ENCODE results near the gene CCNL2. TPM values are rescaled to one million over a fixed set of nuclear protein-coding genes. Genes with fewer than 3 reads are reported as not detected.
"Not testable (repeated sequence)": the region's sequence is repeated elsewhere in the genome, so short reads cannot be mapped to it uniquely, and the experiment has no call there.

Gene CCNL2
- total and polyA plus RNA-seq, 5 donors = 61.2 to 83.1 (median 71.3) TPM

- Histone ChIP-seq H3K4me3 (ENCODE audit: low read length) (no peak overlapping the region), H3K4me1 (ENCODE audit: control insufficient read depth, insufficient read depth, low read length) (peaks cover 6% of the 10 kb centered on the region), H3K9me3 (ENCODE audit: control insufficient read depth, low read length) (no peaks in the 10 kb centered on the region), H3K27ac (ENCODE audit: low read length) (peak overlapping the region; percentile 48), H3K27me3 (ENCODE audit: control insufficient read depth, insufficient read depth) (no peaks in the 10 kb centered on the region)
- ATAC-seq = peak; percentile 32 to 42
- intact Hi-C loops (cut with DNase I) = no loop called here
- DNase-seq = peak; percentile 89 to 92 (median 91)
- WGBS = 32% methylated on average over 5 of the region's 5 CpGs
These were observed 32.7 kb upstream of the CCNL2 start for GRCh38 chr1:1431845-1432273.

- DNase-seq = peak; percentile 57 to 76 (median 68)
- WGBS = 37% methylated on average over 18 of the region's 18 CpGs
These were observed 32.1 kb upstream of the CCNL2 start for GRCh38 chr1:1430992-1431844.

GRCh38 chr1:1430114-1430982 is 31.2 kb upstream of the CCNL2 start:
- 22% methylated on average over 35 of the region's 35 CpGs for WGBS

More at GRCh38 chr1:1430992-1431844, 32.1 kb upstream of the CCNL2 start:
- H3K9me3 ChIP-seq (ENCODE audit: control insufficient read depth, low read length) = no peaks in the 10 kb centered on the region
- H3K4me3 ChIP-seq (ENCODE audit: low read length) = no peak overlapping the region
- intact Hi-C loops (cut with DNase I) = no loop called here
- ATAC-seq = no peak
- peak overlapping the region; percentile 74 for H3K27ac ChIP-seq (ENCODE audit: low read length)
- H3K4me1 ChIP-seq (ENCODE audit: control insufficient read depth, insufficient read depth, low read length) = peaks cover 6% of the 10 kb centered on the region
- no peaks in the 10 kb centered on the region for H3K27me3 ChIP-seq (ENCODE audit: control insufficient read depth, insufficient read depth)

GRCh38 chr1:1429671-1430073 is 30.5 kb upstream of the CCNL2 start:
- Histone ChIP-seq H3K9me3 (ENCODE audit: control insufficient read depth, low read length) (no peaks in the 10 kb centered on the region), H3K27me3 (ENCODE audit: control insufficient read depth, insufficient read depth) (no peaks in the 10 kb centered on the region), H3K4me3 (ENCODE audit: low read length) (no peak overlapping the region), H3K4me1 (ENCODE audit: control insufficient read depth, insufficient read depth, low read length) (peaks cover 6% of the 10 kb centered on the region), H3K27ac (ENCODE audit: low read length) (peak overlapping the region; percentile 39)
- ATAC-seq (no peak), DNase-seq (peak in 2 of 3 donors; percentile 54 to 72)
- 60% methylated on average over 6 of the region's 6 CpGs for WGBS
- intact Hi-C loops (cut with DNase I) = no loop called here

More at GRCh38 chr1:1430114-1430982, 31.2 kb upstream of the CCNL2 start:
- DNase-seq = peak; percentile 83 to 94 (median 94)
- Histone ChIP-seq H3K4me3 (ENCODE audit: low read length) (no peak overlapping the region), H3K27me3 (ENCODE audit: control insufficient read depth, insufficient read depth) (no peaks in the 10 kb centered on the region), H3K4me1 (ENCODE audit: control insufficient read depth, insufficient read depth, low read length) (peaks cover 6% of the 10 kb centered on the region), H3K27ac (ENCODE audit: low read length) (peak overlapping the region; percentile 74), H3K9me3 (ENCODE audit: control insufficient read depth, low read length) (no peaks in the 10 kb centered on the region)
- intact Hi-C loops (cut with DNase I) = no loop called here
- ATAC-seq = peak; percentile 30 to 49

GRCh38 chr1:1428967-1429366 is 29.8 kb upstream of the CCNL2 start:
- ATAC-seq; H3K27me3 ChIP-seq (ENCODE audit: control insufficient read depth, insufficient read depth); H3K9me3 ChIP-seq (ENCODE audit: control insufficient read depth, low read length); H3K4me1 ChIP-seq (ENCODE audit: control insufficient read depth, insufficient read depth, low read length); H3K27ac ChIP-seq (ENCODE audit: low read length); intact Hi-C loops (cut with DNase I); H3K4me3 ChIP-seq (ENCODE audit: low read length): not testable (repeated sequence)
- peak in 1 of 3 donors; percentile 9 for DNase-seq
- WGBS = 97% methylated on average over 6 of the region's 6 CpGs

- no peak overlapping the region for H3K4me3 ChIP-seq (ENCODE audit: low read length)
- no peak overlapping the region for H3K27ac ChIP-seq (ENCODE audit: low read length)
- DNase-seq (peak in 2 of 3 donors; percentile 57 to 65), ATAC-seq (no peak)
- peaks cover 6% of the 10 kb centered on the region for H3K4me1 ChIP-seq (ENCODE audit: control insufficient read depth, insufficient read depth, low read length)
- H3K27me3 ChIP-seq (ENCODE audit: control insufficient read depth, insufficient read depth) = no peaks in the 10 kb centered on the region
- intact Hi-C loops (cut with DNase I) = no loop called here
- WGBS = 74% methylated on average over 19 of the region's 19 CpGs
- no peaks in the 10 kb centered on the region for H3K9me3 ChIP-seq (ENCODE audit: control insufficient read depth, low read length)
These were observed 29.0 kb upstream of the CCNL2 start for GRCh38 chr1:1428174-1428573.

- Histone ChIP-seq H3K9me3 (ENCODE audit: control insufficient read depth, low read length) (no peaks in the 10 kb centered on the region), H3K4me1 (ENCODE audit: control insufficient read depth, insufficient read depth, low read length) (peaks cover 6% of the 10 kb centered on the region), H3K4me3 (ENCODE audit: low read length) (peak overlapping the region; percentile 74), H3K27me3 (ENCODE audit: control insufficient read depth, insufficient read depth) (no peaks in the 10 kb centered on the region), H3K27ac (ENCODE audit: low read length) (no peak overlapping the region)
- no peak for ATAC-seq
- WGBS = 0% methylated on average over 17 of the region's 22 CpGs
- no peak for DNase-seq
- intact Hi-C loops (cut with DNase I) = no loop called here
These were observed 28.6 kb upstream of the CCNL2 start for GRCh38 chr1:1427820-1428148.

- Histone ChIP-seq H3K27me3 (ENCODE audit: control insufficient read depth, insufficient read depth) (no peaks in the 10 kb centered on the region), H3K27ac (ENCODE audit: low read length) (no peak overlapping the region), H3K4me3 (ENCODE audit: low read length) (peak overlapping the region; percentile 74), H3K9me3 (ENCODE audit: control insufficient read depth, low read length) (no peaks in the 10 kb centered on the region), H3K4me1 (ENCODE audit: control insufficient read depth, insufficient read depth, low read length) (peaks cover 4% of the 10 kb centered on the region)
- intact Hi-C loops (cut with DNase I) = no loop called here
- peak; percentile 41 to 71 (median 63) for DNase-seq
- ATAC-seq = peak in 1 of 2 donors; percentile 25
- WGBS = 15% methylated on average over 66 of the region's 66 CpGs
These were observed 28.1 kb upstream of the CCNL2 start for GRCh38 chr1:1427106-1427819.

- Histone ChIP-seq H3K9me3 (ENCODE audit: control insufficient read depth, low read length) (no peaks in the 10 kb centered on the region), H3K27ac (ENCODE audit: low read length) (no peak overlapping the region), H3K4me3 (ENCODE audit: low read length) (no peak overlapping the region), H3K27me3 (ENCODE audit: control insufficient read depth, insufficient read depth) (no peaks in the 10 kb centered on the region), H3K4me1 (ENCODE audit: control insufficient read depth, insufficient read depth, low read length) (peaks cover 3% of the 10 kb centered on the region)
- intact Hi-C loops (cut with DNase I) = no loop called here
- 47% methylated on average over 19 of the region's 19 CpGs for WGBS
- ATAC-seq = no peak
- peak in 2 of 3 donors; percentile 16 to 55 for DNase-seq
These were observed 27.5 kb upstream of the CCNL2 start for GRCh38 chr1:1426496-1427105.

GRCh38 chr1:1425753-1426495 is 26.8 kb upstream of the CCNL2 start:
- Histone ChIP-seq H3K27ac (ENCODE audit: low read length) (no peak overlapping the region), H3K4me1 (ENCODE audit: control insufficient read depth, insufficient read depth, low read length) (peaks cover 3% of the 10 kb centered on the region), H3K27me3 (ENCODE audit: control insufficient read depth, insufficient read depth) (no peaks in the 10 kb centered on the region), H3K9me3 (ENCODE audit: control insufficient read depth, low read length) (no peaks in the 10 kb centered on the region), H3K4me3 (ENCODE audit: low read length) (no peak overlapping the region)
- ATAC-seq (no peak), DNase-seq (peak in 2 of 3 donors; percentile 41 to 59)
- 59% methylated on average over 33 of the region's 33 CpGs for WGBS
- intact Hi-C loops (cut with DNase I) = no loop called here
